Ovary (tissue), 9 donors: ENCODE data around the gene POMZP3. TPM values are rescaled to one million over a fixed set of nuclear protein-coding genes. Genes with fewer than 3 reads are reported as not detected.
"Not testable (repeated sequence)": the region's sequence is repeated elsewhere in the genome, so short reads cannot be mapped to it uniquely, and the experiment has no call there.

ENCODE experiments used
- DNase-seq, 5 donors: peaks; one replicate each; pipeline ENCODE4 v3.0.0-alpha.2; 2019 to 2020
- H3K27ac ChIP-seq, 2 donors: fragments of 200-600 bp; one replicate each; pipeline versions ENCODE4 v1.5.1 to v1.8.0; 2019 to 2022
- H3K27me3 ChIP-seq: fragments of 200-600 bp; one replicate; pipeline ENCODE4 v1.8.0; 2022
- H3K36me3 ChIP-seq: fragments of 200-600 bp; sonication (generic); one replicate; pipeline ENCODE4 v1.5.1; 2019
- H3K4me1 ChIP-seq: one replicate; pipeline ENCODE4 v1.8.1; 2013; ENCODE audit warnings: mild to moderate bottlenecking, moderate library complexity; ENCODE audit not compliant: insufficient read depth
- H3K4me3 ChIP-seq: fragments of 200-600 bp; sonication (generic); one replicate; pipeline ENCODE4 v1.5.1; 2017
- H3K9me3 ChIP-seq, 2 donors: fragments of 200-600 bp in 1 of 2; sonication (generic) in 1 of 2; one replicate each; pipeline versions ENCODE4 v1.5.1 to v1.8.1; 2013 to 2019; ENCODE audit warnings: mild to moderate bottlenecking in 1 of 2, moderate library complexity in 1 of 2
- WGBS, 3 donors: extraction: QIAGEN DNeasy Blood & Tissue Kit in 1 of 3; methylation state at CpG; one replicate each; pipeline versions ENCODE4 v1.1.5 to v1.1.7; 2013 to 2017; 5-methylcytosine and 5-hydroxymethylcytosine counted together
- intact Hi-C, 4 donors: fragments of 100-400 bp; cut with DNase I; formaldehyde crosslinking; loops; one replicate each; pipeline versions ENCODE4 v1.11.0 to v1.15.1; 2022 to 2023
- polyA plus RNA-seq, 2 donors: library from polyadenylated mRNA; stranded (reverse); fragments of 200-250 nt in 1 of 2; fragments of 350-450 nt in 1 of 2; fragmentation: Illumina TruSeq in 1 of 2; extraction: RNeasy Lipid Tissue Mini Kit (QIAGEN cat#74804) in 1 of 2; gene quantifications; one replicate each; pipeline ENCODE4 v1.2.3, GENCODE V29; 2013 to 2014
- total RNA-seq, 7 donors: library from RNA; depleted of rRNA in 2 of 7; stranded (reverse); fragments of >200 nt in 2 of 7; fragmentation: NEBNext Ultra II Directional in 3 of 7; extraction: Animal tissue kit (Norgen Biotek cat#: 25700) in 3 of 7; gene quantifications; one replicate each; pipeline versions ENCODE4 v1.1.0 to v1.2.4, GENCODE V29; 2016 to 2023
- donor health status: DM: no; HTN: no; CAD: no; lungs with moderate emphysema.
- donor health status: DM: no; HTN: no; CAD: no.
- donor health status: Bipolar disorder and iron deficiency.
- donor health status: DM: yes; HTN: yes; CAD: no.
- donor health status: DM: no; HTN: no; CAD: no.
- donor health status: DM: yes; HTN: yes; CAD: no.

POMZP3 gene
- total and polyA plus RNA-seq, 9 donors = 5.2 to 36.2 (median 15.3) TPM

DNA sequence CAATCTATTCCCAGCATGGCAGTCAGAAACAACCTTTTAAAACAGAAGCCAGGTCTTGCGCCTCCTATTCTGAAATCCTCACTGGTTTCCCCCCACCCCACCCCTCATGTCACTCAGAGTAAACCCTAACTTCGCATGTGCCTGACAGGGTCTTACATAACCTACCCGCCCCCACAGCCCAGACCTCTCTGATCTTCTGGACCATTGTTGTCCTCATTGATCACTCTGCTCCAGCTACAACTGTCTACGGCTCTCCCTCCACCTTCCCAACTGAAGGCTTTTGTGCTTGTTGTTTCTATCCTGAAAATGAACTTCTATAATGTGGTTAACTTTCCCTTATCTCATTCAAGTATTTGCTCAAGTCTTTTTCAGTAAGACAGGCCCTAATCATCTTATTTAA is 66.9 kb downstream of the POMZP3 start:
- H3K36me3 ChIP-seq, intact Hi-C loops, H3K27ac ChIP-seq, H3K4me1 ChIP-seq, H3K4me3 ChIP-seq, DNase-seq, H3K9me3 ChIP-seq, H3K27me3 ChIP-seq: not testable (repeated sequence)
- WGBS, 3 donors = 65 to 76% (median 73%) methylated on average over 3 to 4 of the region's 4 CpGs

Other genes starting within 250 kb of the POMZP3 start
- gene SSC4D, start 217.6 kb downstream of the POMZP3 start, total RNA-seq = 1 to 10 TPM in 5 of 7 donors, under 1 TPM in 2; 0.48 to 2.6 (median 1.0) TPM
- gene SSC4D, start 217.6 kb downstream of the POMZP3 start, polyA plus RNA-seq = 1 to 10 TPM in 1 of 2 donors, under 1 TPM in 1; 0.73 to 1.3 TPM
- gene ZP3, start 202.3 kb downstream of the POMZP3 start, total RNA-seq = 10 to 100 TPM in 2 of 7 donors, 1 to 10 TPM in 4, under 1 TPM in 1; 0.73 to 22.0 (median 5.3) TPM
- 10 to 100 TPM in 1 of 2 donors, under 1 TPM in 1; 0.75 to 12.7 TPM for gene ZP3, start 202.3 kb downstream of the POMZP3 start, polyA plus RNA-seq
- 10 to 100 TPM; 12.6 to 24.5 (median 16.6) TPM for gene DTX2, start 165.6 kb downstream of the POMZP3 start, total RNA-seq
- gene DTX2, start 165.6 kb downstream of the POMZP3 start, polyA plus RNA-seq = 10 to 100 TPM in 1 of 2 donors, 1 to 10 TPM in 1; 2.2 to 13.3 TPM
- gene UPK3B, start 116.7 kb downstream of the POMZP3 start, total RNA-seq = 100 to 1,000 TPM in 1 of 7 donors, 10 to 100 TPM in 1, 1 to 10 TPM in 5; 1.7 to 607 (median 4.1) TPM
- 1 to 10 TPM in 1 of 2 donors, under 1 TPM in 1; 0.78 to 2.0 TPM for gene UPK3B, start 116.7 kb downstream of the POMZP3 start, polyA plus RNA-seq
- 1 to 10 TPM in 2 of 7 donors, under 1 TPM in 5; 0.11 to 1.7 (median 0.62) TPM for gene SPDYE16, start 84.0 kb downstream of the POMZP3 start, total RNA-seq
- gene SPDYE16, start 84.0 kb downstream of the POMZP3 start, polyA plus RNA-seq = under 1 TPM; 0.15 to 0.71 TPM